ENCODE data around the gene GRID1. TPM values are rescaled to one million over a fixed set of nuclear protein-coding genes. Genes with fewer than 3 reads are reported as not detected.

GRID1 gene
- total RNA-seq, 1 experiment from 2014 or later, result 5.6 TPM

DNA sequence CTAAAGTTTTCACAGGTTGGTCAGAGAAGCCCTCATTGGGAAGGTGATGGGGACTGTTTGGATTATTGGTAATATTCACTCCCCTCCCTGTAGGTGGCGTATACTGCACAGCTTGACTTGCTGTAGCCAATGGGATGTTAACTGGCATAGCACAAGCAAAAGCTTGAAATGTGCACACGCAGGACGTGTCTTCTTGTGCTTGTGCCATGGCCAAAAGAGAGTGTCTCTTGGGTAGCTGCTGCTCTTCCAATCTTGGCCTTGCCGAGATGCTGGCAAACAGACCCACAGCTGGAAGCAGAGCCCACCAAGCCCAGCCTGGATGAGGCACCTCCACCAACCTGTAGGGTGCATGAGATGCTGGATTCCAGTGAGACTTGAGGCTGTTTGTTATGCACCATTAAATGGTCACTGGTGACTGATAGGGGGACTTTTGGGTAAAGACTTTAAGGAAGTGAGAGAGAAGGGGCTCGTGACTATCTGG lies 266.0 kb downstream of the GRID1 start:
- H3K9me3 ChIP-seq (ENCODE audit: control insufficient read depth in 1 of 2, insufficient read depth in 1 of 2, low read depth in 1 of 2, low read length in 2 of 2), result no peaks in the 10 kb centered on the region
- ChIA-PET CTCF (interaction anchor here (1.0 to 1.2 kb wide), 4 partner anchors 8 to 216 kb away, joined by 3 to 4 read pairs (median 3); no protein-coding TSS in a partner anchor), RAD21 (ENCODE audit: low non-redundant PET in 1 of 2, low total read pairs in 2 of 2, uncharacterized antibody in 2 of 2, unreplicated experiment in 2 of 2) (no interaction called here), POLR2A (no interaction called here)
- no peak overlapping the region for H3K4me2 ChIP-seq (ENCODE audit: low read length)
- no peaks in the 10 kb centered on the region for H3K36me3 ChIP-seq (ENCODE audit: control insufficient read depth in 1 of 2, insufficient read depth in 2 of 2, low read length in 2 of 2)
- TF ChIP-seq, protein P1, sequence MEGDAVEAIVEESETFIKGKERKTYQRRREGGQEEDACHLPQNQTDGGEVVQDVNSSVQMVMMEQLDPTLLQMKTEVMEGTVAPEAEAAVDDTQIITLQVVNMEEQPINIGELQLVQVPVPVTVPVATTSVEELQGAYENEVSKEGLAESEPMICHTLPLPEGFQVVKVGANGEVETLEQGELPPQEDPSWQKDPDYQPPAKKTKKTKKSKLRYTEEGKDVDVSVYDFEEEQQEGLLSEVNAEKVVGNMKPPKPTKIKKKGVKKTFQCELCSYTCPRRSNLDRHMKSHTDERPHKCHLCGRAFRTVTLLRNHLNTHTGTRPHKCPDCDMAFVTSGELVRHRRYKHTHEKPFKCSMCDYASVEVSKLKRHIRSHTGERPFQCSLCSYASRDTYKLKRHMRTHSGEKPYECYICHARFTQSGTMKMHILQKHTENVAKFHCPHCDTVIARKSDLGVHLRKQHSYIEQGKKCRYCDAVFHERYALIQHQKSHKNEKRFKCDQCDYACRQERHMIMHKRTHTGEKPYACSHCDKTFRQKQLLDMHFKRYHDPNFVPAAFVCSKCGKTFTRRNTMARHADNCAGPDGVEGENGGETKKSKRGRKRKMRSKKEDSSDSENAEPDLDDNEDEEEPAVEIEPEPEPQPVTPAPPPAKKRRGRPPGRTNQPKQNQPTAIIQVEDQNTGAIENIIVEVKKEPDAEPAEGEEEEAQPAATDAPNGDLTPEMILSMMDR (IDR thresholded peaks at IDR 0.05 in 2 of 3, conservative IDR thresholded peaks at IDR 0.05 in 1 of 3; ENCODE audit: borderline replicate concordance in 1 of 3, insufficient read depth in 1 of 3, low read depth in 2 of 3, low read length in 2 of 3), result peak; percentile 71 to 76 (median 72); a peak in 5 of 6 replicates
- TF ChIP-seq CBX3 (IDR thresholded peaks at IDR 0.05; ENCODE audit: low read depth), result no peak
- TF ChIP-seq POLR2A (IDR thresholded peaks at IDR 0.05; ENCODE audit: borderline replicate concordance, extremely low read depth, insufficient read depth, insufficient read length), result no peak
- TF ChIP-seq, protein P2, sequence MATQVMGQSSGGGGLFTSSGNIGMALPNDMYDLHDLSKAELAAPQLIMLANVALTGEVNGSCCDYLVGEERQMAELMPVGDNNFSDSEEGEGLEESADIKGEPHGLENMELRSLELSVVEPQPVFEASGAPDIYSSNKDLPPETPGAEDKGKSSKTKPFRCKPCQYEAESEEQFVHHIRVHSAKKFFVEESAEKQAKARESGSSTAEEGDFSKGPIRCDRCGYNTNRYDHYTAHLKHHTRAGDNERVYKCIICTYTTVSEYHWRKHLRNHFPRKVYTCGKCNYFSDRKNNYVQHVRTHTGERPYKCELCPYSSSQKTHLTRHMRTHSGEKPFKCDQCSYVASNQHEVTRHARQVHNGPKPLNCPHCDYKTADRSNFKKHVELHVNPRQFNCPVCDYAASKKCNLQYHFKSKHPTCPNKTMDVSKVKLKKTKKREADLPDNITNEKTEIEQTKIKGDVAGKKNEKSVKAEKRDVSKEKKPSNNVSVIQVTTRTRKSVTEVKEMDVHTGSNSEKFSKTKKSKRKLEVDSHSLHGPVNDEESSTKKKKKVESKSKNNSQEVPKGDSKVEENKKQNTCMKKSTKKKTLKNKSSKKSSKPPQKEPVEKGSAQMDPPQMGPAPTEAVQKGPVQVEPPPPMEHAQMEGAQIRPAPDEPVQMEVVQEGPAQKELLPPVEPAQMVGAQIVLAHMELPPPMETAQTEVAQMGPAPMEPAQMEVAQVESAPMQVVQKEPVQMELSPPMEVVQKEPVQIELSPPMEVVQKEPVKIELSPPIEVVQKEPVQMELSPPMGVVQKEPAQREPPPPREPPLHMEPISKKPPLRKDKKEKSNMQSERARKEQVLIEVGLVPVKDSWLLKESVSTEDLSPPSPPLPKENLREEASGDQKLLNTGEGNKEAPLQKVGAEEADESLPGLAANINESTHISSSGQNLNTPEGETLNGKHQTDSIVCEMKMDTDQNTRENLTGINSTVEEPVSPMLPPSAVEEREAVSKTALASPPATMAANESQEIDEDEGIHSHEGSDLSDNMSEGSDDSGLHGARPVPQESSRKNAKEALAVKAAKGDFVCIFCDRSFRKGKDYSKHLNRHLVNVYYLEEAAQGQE (IDR thresholded peaks at IDR 0.05; ENCODE audit: low read depth), result no peak
- no peak for TF ChIP-seq CEBPB (IDR thresholded peaks at IDR 0.05; ENCODE audit: low read depth)
- no peak for TF ChIP-seq ZNF274 (IDR thresholded peaks at IDR 0.05; ENCODE audit: low read depth, low read length)
- no peak for TF ChIP-seq EZH2phosphoT487 (IDR thresholded peaks at IDR 0.05; ENCODE audit: borderline replicate concordance)
- TF ChIP-seq, protein P3, sequence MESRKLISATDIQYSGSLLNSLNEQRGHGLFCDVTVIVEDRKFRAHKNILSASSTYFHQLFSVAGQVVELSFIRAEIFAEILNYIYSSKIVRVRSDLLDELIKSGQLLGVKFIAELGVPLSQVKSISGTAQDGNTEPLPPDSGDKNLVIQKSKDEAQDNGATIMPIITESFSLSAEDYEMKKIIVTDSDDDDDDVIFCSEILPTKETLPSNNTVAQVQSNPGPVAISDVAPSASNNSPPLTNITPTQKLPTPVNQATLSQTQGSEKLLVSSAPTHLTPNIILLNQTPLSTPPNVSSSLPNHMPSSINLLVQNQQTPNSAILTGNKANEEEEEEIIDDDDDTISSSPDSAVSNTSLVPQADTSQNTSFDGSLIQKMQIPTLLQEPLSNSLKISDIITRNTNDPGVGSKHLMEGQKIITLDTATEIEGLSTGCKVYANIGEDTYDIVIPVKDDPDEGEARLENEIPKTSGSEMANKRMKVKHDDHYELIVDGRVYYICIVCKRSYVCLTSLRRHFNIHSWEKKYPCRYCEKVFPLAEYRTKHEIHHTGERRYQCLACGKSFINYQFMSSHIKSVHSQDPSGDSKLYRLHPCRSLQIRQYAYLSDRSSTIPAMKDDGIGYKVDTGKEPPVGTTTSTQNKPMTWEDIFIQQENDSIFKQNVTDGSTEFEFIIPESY (IDR thresholded peaks at IDR 0.05; ENCODE audit: extremely low read depth, insufficient replicate concordance, low read length), result no peak
- no peak for TF ChIP-seq TCF7L2 (IDR thresholded peaks at IDR 0.05; ENCODE audit: borderline replicate concordance, extremely low read depth, insufficient read depth, insufficient read length)
- TF ChIP-seq, protein P4, sequence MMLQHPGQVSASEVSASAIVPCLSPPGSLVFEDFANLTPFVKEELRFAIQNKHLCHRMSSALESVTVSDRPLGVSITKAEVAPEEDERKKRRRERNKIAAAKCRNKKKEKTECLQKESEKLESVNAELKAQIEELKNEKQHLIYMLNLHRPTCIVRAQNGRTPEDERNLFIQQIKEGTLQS (IDR thresholded peaks at IDR 0.05), result no peak
- TF ChIP-seq RAD21 (IDR thresholded peaks at IDR 0.05; ENCODE audit: low read depth), result peak; percentile 70
- TF ChIP-seq JUND (IDR thresholded peaks at IDR 0.05), result no peak
- intact Hi-C loops (cut with micrococcal nuclease), result loop anchor here (1.0 kb wide), 1 partner anchor 277 kb away; no protein-coding TSS in a partner anchor
- no peaks in the 10 kb centered on the region for H3K79me2 ChIP-seq (ENCODE audit: insufficient read depth, low read length)
- H3K27me3 ChIP-seq (ENCODE audit: insufficient read depth, low read length), result no peaks in the 10 kb centered on the region
- H3K9me2 ChIP-seq (ENCODE audit: insufficient read depth), result no peaks in the 10 kb centered on the region
- ATAC-seq (peak; percentile 96), DNase-seq (ENCODE audit: low read depth, low spot score) (peak; percentile 29)
- no peak overlapping the region for H3K27ac ChIP-seq (ENCODE audit: low read depth, low read length)
- no TSS peak for BruUV-seq (replicated peaks)
- H4K20me1 ChIP-seq (ENCODE audit: insufficient read depth), result no peaks in the 10 kb centered on the region
- no peak overlapping the region for H3K9ac ChIP-seq (ENCODE audit: low read length)
- no peaks in the 10 kb centered on the region for H3K4me1 ChIP-seq (ENCODE audit: control insufficient read depth in 1 of 2, insufficient read depth in 2 of 2, low read length in 2 of 2)
- no peak overlapping the region for H2AFZ ChIP-seq (ENCODE audit: low read depth, low read length, poor library complexity, severe bottlenecking)
- no peak overlapping the region for H3K4me3 ChIP-seq (replicated peaks in 1 of 2; ENCODE audit: low read depth in 1 of 2, low read length in 2 of 2)

All from HCT116 (cell line).